GM12873 (cell line): Measurements from ENCODE around the gene SPIN4.

Experiments
- TF ChIP-seq, protein P1 (sequence below): IDR thresholded peaks from 2 replicates; pipeline ENCODE4 v1.5.1; 2012; ENCODE audit warnings: low read depth, mild to moderate bottlenecking, moderate library complexity, low read length, control low read depth; ENCODE audit not compliant: insufficient read depth; ENCODE audit errors: missing control alignments

Gene SPIN4

DNA sequence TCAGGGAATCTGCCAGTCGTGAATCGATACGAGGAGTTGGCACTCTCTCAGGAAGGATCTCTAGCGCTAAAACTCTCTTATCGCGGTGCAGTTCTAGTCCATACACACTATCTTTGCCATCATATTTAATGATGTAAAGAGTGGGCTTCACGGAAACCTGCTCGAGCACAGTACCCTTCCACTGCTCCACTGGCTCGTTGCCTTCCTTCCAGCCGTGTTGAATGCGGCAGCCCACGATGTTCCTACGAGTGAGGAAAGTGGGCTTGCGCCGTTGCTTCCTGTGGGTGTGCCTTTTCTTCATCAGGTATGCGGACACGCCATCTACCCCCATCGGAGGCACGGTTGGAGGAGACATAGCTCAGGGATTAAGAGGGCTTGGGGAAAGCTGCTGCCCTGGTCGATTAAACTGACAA, 661 bp downstream of the SPIN4 start:
- TF ChIP-seq, protein P1, sequence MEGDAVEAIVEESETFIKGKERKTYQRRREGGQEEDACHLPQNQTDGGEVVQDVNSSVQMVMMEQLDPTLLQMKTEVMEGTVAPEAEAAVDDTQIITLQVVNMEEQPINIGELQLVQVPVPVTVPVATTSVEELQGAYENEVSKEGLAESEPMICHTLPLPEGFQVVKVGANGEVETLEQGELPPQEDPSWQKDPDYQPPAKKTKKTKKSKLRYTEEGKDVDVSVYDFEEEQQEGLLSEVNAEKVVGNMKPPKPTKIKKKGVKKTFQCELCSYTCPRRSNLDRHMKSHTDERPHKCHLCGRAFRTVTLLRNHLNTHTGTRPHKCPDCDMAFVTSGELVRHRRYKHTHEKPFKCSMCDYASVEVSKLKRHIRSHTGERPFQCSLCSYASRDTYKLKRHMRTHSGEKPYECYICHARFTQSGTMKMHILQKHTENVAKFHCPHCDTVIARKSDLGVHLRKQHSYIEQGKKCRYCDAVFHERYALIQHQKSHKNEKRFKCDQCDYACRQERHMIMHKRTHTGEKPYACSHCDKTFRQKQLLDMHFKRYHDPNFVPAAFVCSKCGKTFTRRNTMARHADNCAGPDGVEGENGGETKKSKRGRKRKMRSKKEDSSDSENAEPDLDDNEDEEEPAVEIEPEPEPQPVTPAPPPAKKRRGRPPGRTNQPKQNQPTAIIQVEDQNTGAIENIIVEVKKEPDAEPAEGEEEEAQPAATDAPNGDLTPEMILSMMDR: no peak

GRCh38 chrX:63349307-63349706, 1.8 kb downstream of the SPIN4 start:
- TF ChIP-seq, protein P1: no peak

GRCh38 chrX:63330681-63331080, 20.5 kb downstream of the SPIN4 start:
- TF ChIP-seq, protein P1: no peak

- TF ChIP-seq, protein P1: no peak
Measured at GRCh38 chrX:63327788-63328187, 23.3 kb downstream of the SPIN4 start.

- TF ChIP-seq, protein P1: no peak
Measured at GRCh38 chrX:63299596-63299995, 51.5 kb downstream of the SPIN4 start.
